ENCODE measurements around the gene LINGO3. TPM values are rescaled to one million over a fixed set of nuclear protein-coding genes. Genes with fewer than 3 reads are reported as not detected.

The LINGO3 gene
- total RNA-seq, 1 experiment from 2014 or later: not detected

- H3K27ac Mint-ChIP-seq (ENCODE audit: unreplicated experiment): no peak overlapping the region
- DNase-seq: no peak
- intact Hi-C loops (cut with micrococcal nuclease; ENCODE audit: unreplicated experiment): no loop called here
- H3K4me1 Mint-ChIP-seq (ENCODE audit: low read depth, unreplicated experiment): no peaks in the 10 kb centered on the region
- no peak for TF ChIP-seq CTCF (IDR thresholded peaks at IDR 0.05; ENCODE audit: unreplicated experiment)
- H3K4me3 Mint-ChIP-seq (ENCODE audit: low read depth, unreplicated experiment): no peak overlapping the region
- H3K27me3 Mint-ChIP-seq (ENCODE audit: unreplicated experiment): peaks cover 66% of the 10 kb centered on the region
- no peaks in the 10 kb centered on the region for H3K36me3 Mint-ChIP-seq (ENCODE audit: insufficient read depth, unreplicated experiment)
- no peaks in the 10 kb centered on the region for H3K9me3 Mint-ChIP-seq (ENCODE audit: low read depth, unreplicated experiment)
- no TSS peak for BruUV-seq (replicated peaks)
- CTCF ChIA-PET: interaction anchor here (0.6 kb wide), 2 partner anchors 147 to 151 kb away, joined by 3 to 4 read pairs; partner anchors contain the start of gene AP3D1
Observed at GRCh38 chr19:2303211-2303798, 4.6 kb downstream of the LINGO3 start.

DNA sequence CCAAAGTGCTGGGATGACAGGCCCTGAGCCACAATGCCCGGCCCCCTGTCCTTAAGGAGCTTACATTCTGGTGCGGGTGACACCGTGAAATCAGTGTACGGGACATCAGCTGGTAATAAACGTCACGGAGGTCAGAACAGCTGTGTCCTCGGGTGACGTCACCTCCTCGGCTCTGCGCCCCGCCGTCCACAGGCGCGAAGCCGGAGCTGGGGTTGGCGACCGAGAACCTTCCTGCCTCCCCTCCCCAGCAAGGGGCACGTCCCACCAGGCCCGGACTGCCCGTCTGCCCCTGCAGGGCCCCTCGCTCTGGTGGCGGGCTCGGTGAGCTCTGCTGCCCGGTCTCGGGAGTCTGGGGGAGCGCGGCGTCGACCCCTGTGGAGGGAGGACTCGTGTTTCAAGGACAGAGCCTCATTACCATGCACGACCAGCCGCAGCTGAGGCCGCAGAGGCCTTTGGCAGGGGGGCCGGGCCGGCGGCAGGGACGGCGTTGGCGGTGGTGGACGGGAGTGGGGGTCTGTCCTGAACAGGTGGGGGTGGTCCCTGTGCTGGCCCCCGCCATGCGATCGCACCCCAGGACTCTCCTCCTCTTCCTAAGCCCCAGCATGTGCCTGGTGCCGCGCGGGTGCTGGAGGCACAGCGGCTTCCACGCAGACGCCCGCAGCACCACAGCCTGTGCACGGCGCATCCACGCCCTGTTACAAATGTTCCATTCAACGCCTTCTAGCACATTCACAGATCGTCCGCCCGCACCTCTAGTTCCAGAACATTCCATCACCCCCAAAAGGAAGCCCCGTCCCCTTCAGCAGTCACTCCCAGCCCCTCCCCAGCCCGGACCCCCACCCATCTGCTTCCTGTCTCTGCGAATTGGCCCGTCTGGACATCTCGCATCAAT, 5.4 kb downstream of the LINGO3 start:
- CTCF ChIA-PET: interaction anchor here (0.6 kb wide), 1 partner anchor 146 kb away, joined by 4 read pairs; no protein-coding TSS in a partner anchor
- BruUV-seq (replicated peaks): no TSS peak
- Mint-ChIP-seq H3K9me3 (ENCODE audit: low read depth, unreplicated experiment) (no peaks in the 10 kb centered on the region), H3K27ac (ENCODE audit: unreplicated experiment) (no peak overlapping the region), H3K27me3 (ENCODE audit: unreplicated experiment) (peaks cover 66% of the 10 kb centered on the region), H3K36me3 (ENCODE audit: insufficient read depth, unreplicated experiment) (no peaks in the 10 kb centered on the region), H3K4me1 (ENCODE audit: low read depth, unreplicated experiment) (no peaks in the 10 kb centered on the region), H3K4me3 (ENCODE audit: low read depth, unreplicated experiment) (no peak overlapping the region)
- no peak for DNase-seq
- TF ChIP-seq CTCF (IDR thresholded peaks at IDR 0.05; ENCODE audit: unreplicated experiment): no peak
- intact Hi-C loops (cut with micrococcal nuclease; ENCODE audit: unreplicated experiment): no loop called here

- Mint-ChIP-seq H3K4me3 (ENCODE audit: low read depth, unreplicated experiment) (no peak overlapping the region), H3K9me3 (ENCODE audit: low read depth, unreplicated experiment) (no peaks in the 10 kb centered on the region), H3K27me3 (ENCODE audit: unreplicated experiment) (peaks cover 48% of the 10 kb centered on the region), H3K36me3 (ENCODE audit: insufficient read depth, unreplicated experiment) (no peaks in the 10 kb centered on the region), H3K27ac (ENCODE audit: unreplicated experiment) (no peak overlapping the region), H3K4me1 (ENCODE audit: low read depth, unreplicated experiment) (no peaks in the 10 kb centered on the region)
- TF ChIP-seq CTCF (IDR thresholded peaks at IDR 0.05; ENCODE audit: unreplicated experiment): no peak
- BruUV-seq (replicated peaks): no TSS peak
- no peak for DNase-seq
- CTCF ChIA-PET: interaction anchor here (0.6 kb wide), 1 partner anchor 160 kb away, joined by 3 read pairs; no protein-coding TSS in a partner anchor
- intact Hi-C loops (cut with micrococcal nuclease; ENCODE audit: unreplicated experiment): no loop called here
Observed at GRCh38 chr19:2300533-2300932, 7.4 kb downstream of the LINGO3 start.

- Mint-ChIP-seq H3K27me3 (ENCODE audit: unreplicated experiment) (peaks cover 44% of the 10 kb centered on the region), H3K4me1 (ENCODE audit: low read depth, unreplicated experiment) (no peaks in the 10 kb centered on the region), H3K4me3 (ENCODE audit: low read depth, unreplicated experiment) (no peak overlapping the region), H3K9me3 (ENCODE audit: low read depth, unreplicated experiment) (no peaks in the 10 kb centered on the region), H3K36me3 (ENCODE audit: insufficient read depth, unreplicated experiment) (no peaks in the 10 kb centered on the region), H3K27ac (ENCODE audit: unreplicated experiment) (no peak overlapping the region)
- no TSS peak for BruUV-seq (replicated peaks)
- intact Hi-C loops (cut with micrococcal nuclease; ENCODE audit: unreplicated experiment): no loop called here
- TF ChIP-seq CTCF (IDR thresholded peaks at IDR 0.05; ENCODE audit: unreplicated experiment): no peak
- CTCF ChIA-PET: no interaction called here
- DNase-seq: no peak
Observed at GRCh38 chr19:2296141-2296540, 11.8 kb downstream of the LINGO3 start.

Data from Calu3 (cell line).